ENCODE data around the gene MZT2B.
"Not testable (repeated sequence)": the region's sequence is repeated elsewhere in the genome, so short reads cannot be mapped to it uniquely, and the experiment has no call there.

MZT2B gene, protein sequence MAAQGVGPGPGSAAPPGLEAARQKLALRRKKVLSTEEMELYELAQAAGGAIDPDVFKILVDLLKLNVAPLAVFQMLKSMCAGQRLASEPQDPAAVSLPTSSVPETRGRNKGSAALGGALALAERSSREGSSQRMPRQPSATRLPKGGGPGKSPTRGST

DNA sequence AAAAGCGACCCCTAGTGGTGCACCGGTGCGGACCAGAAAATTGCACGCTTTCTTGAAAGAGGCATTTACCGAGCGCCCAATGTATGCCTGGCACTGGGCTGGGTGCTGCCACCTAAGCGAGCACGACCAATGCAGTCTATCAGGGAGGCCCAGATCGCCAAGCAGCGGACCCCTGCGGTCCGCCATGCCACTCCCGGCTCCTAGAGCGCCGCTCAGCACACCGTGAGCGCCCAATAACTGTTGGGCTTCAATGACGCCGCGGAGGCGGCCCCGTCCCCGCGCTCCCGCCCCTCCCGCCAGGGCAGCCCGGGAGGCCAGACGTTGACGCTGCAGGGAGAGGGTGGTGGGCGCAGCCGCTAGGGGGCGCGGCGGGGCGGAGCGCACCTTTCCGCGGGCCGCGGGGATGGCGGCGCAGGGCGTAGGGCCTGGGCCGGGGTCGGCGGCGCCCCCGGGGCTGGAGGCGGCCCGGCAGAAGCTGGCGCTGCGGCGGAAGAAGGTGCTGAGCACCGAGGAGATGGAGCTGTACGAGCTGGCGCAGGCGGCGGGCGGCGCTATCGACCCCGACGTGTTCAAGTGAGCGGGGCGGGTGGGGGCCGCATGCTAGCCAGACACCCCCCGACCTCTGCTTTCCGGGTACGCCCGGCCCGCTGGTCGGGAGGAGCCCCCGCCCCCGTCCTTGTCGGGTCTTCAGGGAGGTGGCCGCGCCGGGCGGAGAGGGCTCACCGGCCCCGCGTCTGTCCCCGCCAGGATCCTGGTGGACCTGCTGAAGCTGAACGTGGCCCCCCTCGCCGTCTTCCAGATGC is at the start of gene MZT2B:
Gene MZT2B (plus strand): TSS at position 383 of the 803 bp plus-strand sequence. CDS start 21 bp downstream, at position 404.
- DNase-seq (ENCODE audit: low read depth): peak; percentile 87

DNA sequence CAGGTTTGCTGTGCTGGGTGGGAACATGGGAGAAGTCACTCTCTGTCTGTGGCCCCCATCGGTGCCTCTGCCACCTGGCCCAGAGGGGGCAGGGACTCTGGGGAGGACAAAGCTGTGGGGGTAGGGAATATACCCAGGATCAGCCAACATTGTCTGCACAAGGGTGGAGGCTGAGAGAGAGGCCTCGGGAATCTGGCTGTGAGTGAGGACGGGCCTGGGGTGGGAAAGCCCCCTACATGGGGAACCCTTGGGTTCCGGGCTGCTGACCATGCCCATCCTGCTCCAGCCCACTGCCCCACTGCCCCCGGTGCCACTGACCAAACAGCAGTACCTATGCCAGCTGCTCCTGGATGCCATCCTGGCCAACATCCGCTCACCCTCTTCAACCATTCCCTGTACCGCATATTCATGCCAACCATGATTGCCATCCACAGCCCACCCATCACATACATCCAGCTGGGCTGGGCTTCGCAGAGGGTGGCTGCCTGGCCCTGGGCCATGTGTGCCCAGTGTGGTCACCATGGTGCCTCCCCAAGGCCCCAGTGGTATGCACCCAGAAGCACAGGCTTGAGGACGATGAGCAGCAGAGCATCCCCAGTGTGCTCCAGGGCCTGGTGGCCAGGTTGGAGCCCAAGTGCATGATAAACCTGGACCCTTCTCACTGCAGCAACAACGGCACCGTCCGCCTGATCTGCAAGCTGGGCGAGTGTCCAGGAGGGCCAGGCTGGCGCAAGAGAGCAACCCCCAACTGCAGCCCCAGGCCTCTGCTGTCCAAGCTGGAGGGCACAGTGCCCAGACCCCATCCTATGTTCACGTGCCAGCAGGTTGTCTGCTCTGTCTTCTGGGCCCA is 46.1 kb upstream of the MZT2B start:
- DNase-seq (ENCODE audit: low read depth): no peak

DNA sequence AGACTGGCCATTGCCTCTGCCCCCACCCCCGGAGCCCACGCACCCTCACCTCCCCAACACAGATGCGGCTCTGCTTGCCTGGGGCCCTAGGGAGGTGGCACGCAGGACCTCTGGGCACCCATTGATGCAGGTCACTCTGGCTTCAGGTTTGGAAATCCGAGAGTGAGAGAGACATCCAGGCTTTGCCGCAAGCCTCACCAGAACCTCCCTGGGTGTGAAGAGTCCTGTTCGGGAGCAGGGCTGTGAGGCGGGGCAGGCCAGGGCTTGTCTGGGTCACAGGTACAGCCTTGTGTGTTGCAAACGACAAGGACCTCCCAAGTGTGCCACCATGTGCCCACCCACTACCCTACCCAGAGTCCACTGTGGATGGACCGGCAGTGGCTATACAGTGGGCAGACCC is 45.5 kb upstream of the MZT2B start:
- not testable (repeated sequence) for DNase-seq (ENCODE audit: low read depth)

DNA sequence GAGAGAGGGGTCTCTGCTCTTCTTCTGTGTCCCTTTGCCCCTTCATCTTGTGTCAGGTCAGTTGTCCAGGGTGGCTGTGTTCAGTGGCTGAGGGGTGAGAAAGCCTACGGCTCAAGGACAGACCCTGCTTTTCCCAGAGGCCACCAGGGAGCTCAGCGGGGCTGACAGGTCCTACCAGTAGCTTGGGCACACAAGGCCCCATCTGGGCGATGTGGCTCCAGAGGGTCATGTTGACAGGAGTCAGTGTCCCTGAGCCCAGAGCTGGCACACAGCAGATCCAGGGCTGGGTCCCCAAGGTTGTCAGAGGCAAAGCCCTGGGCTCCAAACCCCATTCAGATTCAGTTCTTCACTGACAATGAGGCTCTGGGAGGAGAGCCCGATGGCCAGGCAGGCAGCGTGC is 44.9 kb upstream of the MZT2B start:
- DNase-seq (ENCODE audit: low read depth): not testable (repeated sequence)

GRCh38 chr2:130138326-130138725 is 43.7 kb upstream of the MZT2B start:
- not testable (repeated sequence) for DNase-seq (ENCODE audit: low read depth)

DNA sequence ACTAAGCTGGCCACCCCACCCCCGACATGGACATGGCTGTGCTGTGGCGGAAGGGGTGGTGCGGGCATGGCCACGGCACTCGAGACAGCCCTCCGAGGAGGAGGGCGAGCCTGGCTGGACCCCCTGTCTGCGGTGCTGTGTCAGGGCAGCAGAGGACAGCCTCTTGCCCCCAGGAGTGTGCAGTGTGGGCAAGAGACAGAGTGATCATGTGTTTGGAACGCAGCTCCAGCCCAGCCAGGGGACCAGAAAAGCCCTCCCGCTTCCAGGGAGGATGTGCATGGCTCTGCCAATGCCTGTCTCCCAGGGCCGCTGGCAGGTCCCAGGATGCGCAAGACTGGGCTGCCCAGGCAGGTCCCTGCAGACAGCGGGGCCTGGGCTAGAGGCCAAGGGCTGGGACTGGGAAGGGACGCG is 43.2 kb upstream of the MZT2B start:
- DNase-seq (ENCODE audit: low read depth): not testable (repeated sequence)

GRCh38 chr2:130139331-130140280 is 42.5 kb upstream of the MZT2B start:
- DNase-seq (ENCODE audit: low read depth): not testable (repeated sequence)

GRCh38 chr2:130140516-130140915 is 41.5 kb upstream of the MZT2B start:
- DNase-seq (ENCODE audit: low read depth): not testable (repeated sequence)

- not testable (repeated sequence) for DNase-seq (ENCODE audit: low read depth)
Observed at GRCh38 chr2:130141002-130141401, 41.1 kb upstream of the MZT2B start.

DNA sequence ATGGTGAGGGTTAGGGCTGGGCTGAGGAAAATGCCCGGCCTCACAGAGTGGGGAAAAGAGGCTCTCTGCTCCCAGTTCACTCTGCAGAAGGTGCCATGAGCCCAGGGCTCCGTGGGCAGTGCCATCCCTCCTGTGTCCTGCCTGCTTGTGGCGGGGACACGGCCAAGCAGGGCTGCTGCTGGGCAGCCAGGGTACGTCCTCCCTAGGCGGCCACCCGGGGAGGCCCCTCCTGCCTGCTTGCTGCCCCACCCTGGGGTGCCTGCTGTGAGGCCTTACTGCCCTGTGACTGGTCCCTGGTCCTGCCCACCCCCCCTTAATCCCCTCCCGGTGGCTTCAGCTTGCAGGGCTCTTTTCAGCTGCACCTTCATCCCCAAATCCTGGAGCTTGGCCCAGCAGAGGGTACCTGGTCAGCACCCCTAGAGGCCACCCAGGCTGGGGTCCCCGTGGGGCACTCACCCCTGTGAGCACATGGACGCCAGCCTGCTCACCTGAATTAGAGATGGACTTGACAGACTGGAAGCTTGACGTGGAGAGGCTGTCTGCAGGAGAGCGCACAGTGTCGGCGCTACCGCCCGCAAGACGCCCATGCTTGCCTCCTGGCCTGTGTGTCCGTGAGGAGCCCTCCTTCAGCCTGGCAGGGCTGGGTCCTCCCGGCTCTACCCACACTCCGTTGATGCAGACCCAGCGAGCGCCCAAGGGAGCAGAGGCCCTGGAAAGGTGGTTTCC is 40.3 kb upstream of the MZT2B start:
- DNase-seq (ENCODE audit: low read depth): not testable (repeated sequence)

DNA sequence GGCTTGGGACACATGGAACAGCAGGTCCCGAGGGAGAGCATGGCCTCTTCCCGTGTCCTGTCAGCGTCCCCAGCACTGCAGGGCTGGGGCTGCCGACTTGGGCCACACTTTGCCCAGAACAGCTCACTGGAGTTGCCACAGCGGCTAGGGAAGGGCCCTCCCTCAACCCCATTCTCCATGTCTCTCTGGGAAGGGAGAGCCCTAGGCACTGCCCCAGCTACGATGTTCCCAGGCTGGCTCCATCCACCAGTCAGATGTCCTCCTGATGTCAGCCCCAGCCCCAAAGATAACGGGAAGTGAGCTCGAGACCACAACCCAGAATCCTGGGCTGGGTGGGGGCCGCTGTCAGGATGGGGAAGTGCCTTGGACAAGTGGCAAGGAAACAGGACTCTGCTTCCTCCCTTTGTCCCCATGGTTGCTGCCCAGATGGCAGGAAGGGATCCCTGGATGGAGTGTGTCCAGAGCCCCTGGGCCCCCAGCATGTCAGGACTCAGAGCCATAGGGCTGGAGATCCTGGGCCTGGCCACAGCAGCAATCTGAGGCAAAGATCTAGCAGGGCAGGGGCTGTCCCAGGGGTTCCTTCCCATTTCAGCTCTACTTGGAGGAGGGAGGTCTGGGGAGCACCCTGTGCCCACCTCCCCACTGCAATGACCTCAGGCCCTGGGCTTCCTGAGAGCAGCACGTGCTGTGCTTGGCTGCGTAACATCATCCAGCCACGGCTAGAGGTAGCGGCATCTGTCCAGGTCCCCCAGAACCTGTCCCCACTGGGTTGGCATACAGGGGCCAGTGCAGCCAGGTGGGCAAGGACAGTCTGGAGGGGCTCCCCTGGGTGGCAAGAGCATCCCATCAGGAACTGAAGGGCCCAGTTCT is 39.4 kb upstream of the MZT2B start:
- not testable (repeated sequence) for DNase-seq (ENCODE audit: low read depth)

- not testable (repeated sequence) for DNase-seq (ENCODE audit: low read depth)
Observed at GRCh38 chr2:130143266-130144039, 38.6 kb upstream of the MZT2B start.

DNA sequence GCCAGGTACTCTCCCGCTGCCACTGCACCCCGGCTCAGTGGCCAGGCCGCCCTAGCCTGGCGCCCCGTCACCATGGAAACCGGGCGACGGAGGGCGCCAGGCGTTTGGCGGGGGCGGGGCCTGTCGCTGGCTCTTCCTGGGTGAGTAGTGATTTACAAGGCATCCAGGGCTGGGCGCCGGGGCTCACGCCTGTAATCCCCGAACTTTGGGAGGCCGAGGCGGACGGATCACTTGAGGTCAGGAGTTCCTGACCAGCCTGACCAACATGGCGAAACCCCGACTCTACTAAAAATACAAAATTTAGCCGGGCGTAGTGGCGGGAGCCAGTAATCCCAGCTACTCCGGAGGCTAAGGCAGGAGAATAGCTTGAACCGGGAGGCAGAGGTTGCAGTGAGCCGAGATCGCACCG is 37.1 kb upstream of the MZT2B start, which contains the start of gene CCDC74B:
Gene CCDC74B (minus strand): TSS at position 107 of the 409 bp plus-strand sequence. CDS start 116 bp downstream, outside the sequence.
- DNase-seq (ENCODE audit: low read depth): peak; percentile 14

DNA sequence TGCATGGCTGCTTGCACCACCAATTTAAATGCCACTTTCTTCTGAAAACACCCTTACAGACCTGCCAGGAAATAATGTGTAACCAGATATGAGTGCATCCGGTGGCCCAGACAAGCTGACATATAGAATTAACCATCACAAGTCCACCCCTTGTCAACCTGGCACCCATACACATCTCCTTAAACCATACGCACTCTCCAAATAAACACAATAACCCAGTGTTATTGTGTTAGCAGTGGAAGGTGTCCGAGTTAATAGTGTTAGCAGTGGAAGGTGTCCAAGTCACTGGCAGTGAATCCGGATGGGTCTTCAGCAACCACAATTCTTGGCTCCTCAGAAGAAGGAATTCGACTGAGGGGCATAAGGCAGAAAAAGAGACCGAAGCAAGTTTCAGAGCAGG is 33.5 kb upstream of the MZT2B start:
- DNase-seq (ENCODE audit: low read depth): not testable (repeated sequence)

GRCh38 chr2:130150181-130151144 is 31.6 kb upstream of the MZT2B start:
- no peak for DNase-seq (ENCODE audit: low read depth)

- not testable (repeated sequence) for DNase-seq (ENCODE audit: low read depth)
Observed at GRCh38 chr2:130151145-130151512, 30.9 kb upstream of the MZT2B start.

- DNase-seq (ENCODE audit: low read depth): not testable (repeated sequence)
Observed at GRCh38 chr2:130152136-130152815, 29.8 kb upstream of the MZT2B start.
